A673 (cell line): ENCODE measurements around the gene ZDHHC13.

Experiments used
- CTCF ChIP-seq: fragments of 300-800, 200-600 bp; sonication (generic); conservative IDR thresholded peaks from 2 replicates; pipeline ENCODE4 v1.5.1; 2017; ENCODE audit warnings: low read depth, mild to moderate bottlenecking, antibody characterized with exemption, low read length, moderate library complexity, mixed read lengths
- EZH2 ChIP-seq: fragments of 200-600 bp; sonication (generic); IDR thresholded peaks from 2 replicates; pipeline ENCODE4 v1.6.1; 2017; ENCODE audit warnings: borderline replicate concordance, low read depth, mild to moderate bottlenecking, mixed read lengths, antibody characterized with exemption, low read length; ENCODE audit not compliant: poor library complexity, severe bottlenecking

- TF ChIP-seq CTCF: no peak
- TF ChIP-seq EZH2: no peak
Observed at GRCh38 chr11:19075636-19076035, 41.3 kb upstream of the ZDHHC13 start.
